ENCODE measurements around the gene QRFP. TPM values are rescaled to one million over a fixed set of nuclear protein-coding genes. Genes with fewer than 3 reads are reported as not detected.

QRFP gene
- total RNA-seq, 4 donors from 2014 or later: not detected

DNA sequence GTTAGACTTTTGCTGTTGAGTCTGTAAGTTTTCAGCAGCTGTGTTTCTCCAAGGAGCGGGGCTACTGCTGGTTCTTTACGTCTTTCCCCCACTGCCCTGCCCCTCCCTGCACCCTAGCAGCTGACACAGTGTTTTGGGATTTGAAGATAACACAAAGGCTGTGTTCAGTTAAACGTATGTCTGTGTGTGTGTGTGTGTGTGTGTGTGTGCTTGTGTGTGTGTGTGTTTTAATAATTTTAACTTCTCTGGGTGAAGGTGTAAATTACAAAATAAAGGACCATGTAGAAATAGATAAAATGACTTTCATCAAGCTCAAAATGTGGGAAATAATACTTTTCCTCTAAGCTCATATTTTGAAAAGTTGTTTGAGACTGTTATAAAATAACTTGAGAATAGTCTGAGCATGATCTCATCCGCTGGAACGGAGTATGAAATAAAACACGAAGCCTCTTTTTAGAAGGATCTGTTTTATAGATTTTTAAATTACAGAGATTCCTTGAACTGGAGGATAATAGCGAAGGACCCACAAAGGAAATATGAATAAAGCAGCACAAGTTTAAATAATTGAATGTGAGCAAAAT lies 50.6 kb downstream of the QRFP start:
- TF ChIP-seq, protein P1, sequence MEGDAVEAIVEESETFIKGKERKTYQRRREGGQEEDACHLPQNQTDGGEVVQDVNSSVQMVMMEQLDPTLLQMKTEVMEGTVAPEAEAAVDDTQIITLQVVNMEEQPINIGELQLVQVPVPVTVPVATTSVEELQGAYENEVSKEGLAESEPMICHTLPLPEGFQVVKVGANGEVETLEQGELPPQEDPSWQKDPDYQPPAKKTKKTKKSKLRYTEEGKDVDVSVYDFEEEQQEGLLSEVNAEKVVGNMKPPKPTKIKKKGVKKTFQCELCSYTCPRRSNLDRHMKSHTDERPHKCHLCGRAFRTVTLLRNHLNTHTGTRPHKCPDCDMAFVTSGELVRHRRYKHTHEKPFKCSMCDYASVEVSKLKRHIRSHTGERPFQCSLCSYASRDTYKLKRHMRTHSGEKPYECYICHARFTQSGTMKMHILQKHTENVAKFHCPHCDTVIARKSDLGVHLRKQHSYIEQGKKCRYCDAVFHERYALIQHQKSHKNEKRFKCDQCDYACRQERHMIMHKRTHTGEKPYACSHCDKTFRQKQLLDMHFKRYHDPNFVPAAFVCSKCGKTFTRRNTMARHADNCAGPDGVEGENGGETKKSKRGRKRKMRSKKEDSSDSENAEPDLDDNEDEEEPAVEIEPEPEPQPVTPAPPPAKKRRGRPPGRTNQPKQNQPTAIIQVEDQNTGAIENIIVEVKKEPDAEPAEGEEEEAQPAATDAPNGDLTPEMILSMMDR (IDR thresholded peaks at IDR 0.05): no peak
- TF ChIP-seq POLR2A (IDR thresholded peaks at IDR 0.05) (peak in 1 of 2 donors; percentile 8), POLR2AphosphoS5 (IDR thresholded peaks at IDR 0.05) (peak; percentile 4)
- Histone ChIP-seq H3K4me1 (peaks cover 8 to 100% (median 48%) of the 10 kb centered on the region in 3 donors), H3K27ac (peak overlapping the region; percentile 95 to 98 (median 96)), H3K36me3 (no peaks in the 10 kb centered on the region), H3K4me3 (peak overlapping the region in 1 of 2 donors; percentile 37), H3K27me3 (no peaks in the 10 kb centered on the region), H3K9me3 (no peaks in the 10 kb centered on the region)
- 2 to 9% methylated on average over 5 to 7 of the region's 7 CpGs for WGBS, 2 donors (ENCODE audit: low coverage in 1 of 2)
- no peak for ATAC-seq

DNA sequence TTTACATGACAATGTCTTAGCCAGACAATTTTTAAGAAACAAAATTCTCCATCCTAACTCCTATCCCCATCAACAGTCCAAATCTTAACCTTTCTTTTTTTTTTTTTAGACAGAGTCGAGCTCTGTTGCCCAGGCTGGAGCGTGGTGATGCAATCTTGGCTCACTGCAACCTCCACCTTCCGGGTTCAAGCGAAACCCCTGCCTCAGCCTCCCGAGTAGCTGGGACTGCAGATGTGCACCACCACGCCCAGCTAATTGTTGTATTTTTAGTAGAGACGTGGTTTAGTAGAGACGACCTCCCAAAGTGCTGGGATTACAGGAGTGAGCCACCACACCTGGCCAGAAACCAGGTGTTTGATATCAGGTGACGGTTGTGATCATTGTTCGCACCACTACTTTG lies 51.4 kb downstream of the QRFP start:
- WGBS, 2 donors (ENCODE audit: low coverage in 1 of 2): 38 to 39% methylated on average over 9 to 10 of the region's 10 CpGs
- H3K4me3 ChIP-seq: peak overlapping the region in 1 of 2 donors; percentile 37

DNA sequence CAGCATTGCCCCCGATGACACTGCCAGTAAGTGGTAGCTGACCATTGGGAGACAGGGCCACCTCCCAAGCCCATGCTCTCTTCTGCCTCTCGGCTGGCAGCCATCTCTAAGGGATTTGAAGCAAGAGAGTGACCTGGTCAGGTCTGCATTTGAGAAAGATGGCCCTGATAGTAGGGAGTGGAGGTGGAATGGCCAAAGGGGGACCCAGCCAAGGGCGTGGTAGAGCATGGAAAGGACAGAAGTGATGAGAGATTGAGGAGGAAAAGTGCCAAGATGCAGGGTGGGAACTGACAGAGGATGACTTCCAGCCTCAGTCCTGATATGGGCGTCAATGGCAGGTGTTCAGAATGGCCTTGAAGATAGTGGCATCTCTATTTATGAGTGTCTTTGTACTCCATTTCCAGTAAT lies 52.6 kb downstream of the QRFP start:
- Histone ChIP-seq H3K4me3 (no peak overlapping the region), H3K27ac (peak overlapping the region; percentile 95 to 98 (median 96)), H3K9me3 (no peaks in the 10 kb centered on the region), H3K27me3 (no peaks in the 10 kb centered on the region), H3K4me1 (peaks cover 12 to 100% (median 48%) of the 10 kb centered on the region in 3 donors), H3K36me3 (no peaks in the 10 kb centered on the region)
- TF ChIP-seq, protein P1 (IDR thresholded peaks at IDR 0.05): no peak
- no peak for TF ChIP-seq POLR2A (IDR thresholded peaks at IDR 0.05)
- peak; percentile 15 for TF ChIP-seq POLR2AphosphoS5 (IDR thresholded peaks at IDR 0.05)
- TF ChIP-seq EP300 (IDR thresholded peaks at IDR 0.05): no peak
- no peak for ATAC-seq
- 35 to 53% methylated on average over 2 to 3 of the region's 4 CpGs for WGBS, 2 donors (ENCODE audit: low coverage in 1 of 2)

More for the DNA sequence above, 51.4 kb downstream of the QRFP start:
- TF ChIP-seq POLR2AphosphoS5 (IDR thresholded peaks at IDR 0.05) (no peak), EP300 (IDR thresholded peaks at IDR 0.05) (no peak)
- H3K9me3 ChIP-seq: no peaks in the 10 kb centered on the region
- no peaks in the 10 kb centered on the region for H3K27me3 ChIP-seq
- peak overlapping the region; percentile 95 to 98 (median 96) for H3K27ac ChIP-seq
- H3K36me3 ChIP-seq: no peaks in the 10 kb centered on the region
- peaks cover 8 to 100% (median 48%) of the 10 kb centered on the region in 3 donors for H3K4me1 ChIP-seq
- no peak for ATAC-seq

DNA sequence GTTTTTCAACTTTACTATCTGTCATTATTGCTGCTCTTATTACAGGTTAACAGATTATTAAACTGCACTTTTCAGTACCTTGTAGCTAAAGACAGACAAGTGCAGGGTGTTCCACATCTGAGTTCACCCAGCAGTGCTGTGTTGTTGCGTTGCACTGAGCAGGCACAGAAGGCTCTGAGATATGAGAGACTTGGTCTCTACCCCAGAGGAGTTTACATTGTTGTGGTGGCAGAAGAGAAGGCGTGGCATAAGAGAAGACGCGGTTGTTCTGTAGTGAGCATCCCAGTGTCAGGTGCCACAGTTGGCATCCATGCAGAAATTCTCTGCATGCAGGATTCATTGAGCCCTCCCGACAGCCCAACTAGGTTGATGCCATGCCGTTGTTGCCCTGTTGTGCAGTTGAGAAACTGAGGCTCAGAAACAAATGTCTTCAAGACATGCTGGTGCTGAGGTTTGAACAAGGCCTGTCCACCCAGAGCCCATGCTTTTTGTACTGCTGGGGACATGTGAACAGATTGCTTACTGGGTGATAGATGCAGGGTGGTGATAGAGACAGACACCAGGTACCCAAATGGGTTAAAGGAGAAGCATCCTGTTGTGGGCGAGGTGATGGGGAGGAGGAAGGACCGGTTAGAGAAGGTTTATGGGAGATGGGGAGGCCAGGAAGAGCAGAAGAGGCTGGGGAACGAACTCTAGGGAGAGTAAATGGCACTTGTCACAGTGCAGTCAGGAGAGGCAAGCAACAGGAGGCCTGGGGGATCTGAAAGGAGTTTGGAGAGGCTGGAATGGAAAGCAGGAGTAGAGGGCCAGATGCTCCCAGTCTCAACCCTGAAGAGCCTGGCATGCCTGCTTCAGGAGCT lies 53.3 kb downstream of the QRFP start:
- peaks cover 15 to 100% (median 47%) of the 10 kb centered on the region in 3 donors for H3K4me1 ChIP-seq
- no peaks in the 10 kb centered on the region for H3K9me3 ChIP-seq
- peak overlapping the region; percentile 95 to 98 (median 96) for H3K27ac ChIP-seq
- TF ChIP-seq POLR2AphosphoS5 (IDR thresholded peaks at IDR 0.05): no peak
- no peaks in the 10 kb centered on the region for H3K36me3 ChIP-seq
- H3K4me3 ChIP-seq: no peak overlapping the region
- ATAC-seq: no peak
- WGBS, 2 donors (ENCODE audit: low coverage in 1 of 2): 31% methylated on average over 3 of the region's 9 CpGs; no CpG with 5 or more reads in 1 of the 2 donors
- H3K27me3 ChIP-seq: no peaks in the 10 kb centered on the region

Other genes starting within 250 kb of the QRFP start
- gene PRDM12, start 232.2 kb downstream of the QRFP start, total RNA-seq: not detected
- 10 to 100 TPM; 15.9 to 32.3 (median 26.8) TPM for gene EXOSC2, start 203.0 kb downstream of the QRFP start, total RNA-seq
- gene ABL1, start 61.6 kb downstream of the QRFP start, total RNA-seq: 100 to 1,000 TPM in 3 of 4 donors, 10 to 100 TPM in 1; 81.4 to 147 (median 125) TPM
- 1 to 10 TPM in 2 of 4 donors, not detected in 2; 1.4 to 1.7 TPM for gene FIBCD1, start 42.4 kb upstream of the QRFP start, total RNA-seq
- under 1 TPM in 3 of 4 donors, not detected in 1; under 0.01 to 0.78 (median 0.50) TPM for gene LAMC3, start 112.4 kb upstream of the QRFP start, total RNA-seq
- gene AIF1L, start 199.7 kb upstream of the QRFP start, total RNA-seq: 10 to 100 TPM in 3 of 4 donors, 1 to 10 TPM in 1; 5.4 to 28.5 (median 17.1) TPM
- gene NUP214, start 228.8 kb upstream of the QRFP start, total RNA-seq: 10 to 100 TPM; 25.8 to 68.2 (median 36.9) TPM

Data from gastroesophageal sphincter (tissue), 4 donors.